ENCODE results near the gene AK8. TPM values are rescaled to one million over a fixed set of nuclear protein-coding genes. Genes with fewer than 3 reads are reported as not detected.

The AK8 gene
- total RNA-seq, 1 donor from 2014 or later: 2.0 TPM

GRCh38 chr9:132886334-132886725 is 8.2 kb upstream of the AK8 start:
- no peak overlapping the region for H3K4me3 ChIP-seq (ENCODE audit: low read depth, low read length)
- DNase-seq (ENCODE audit: low read depth): no peak
- no peaks in the 10 kb centered on the region for H3K27me3 ChIP-seq (ENCODE audit: control insufficient read depth, insufficient read depth, low read length)
- H3K36me3 ChIP-seq (ENCODE audit: control insufficient read depth, insufficient read depth, low read length): no peaks in the 10 kb centered on the region
- no peak for TF ChIP-seq CTCF (IDR thresholded peaks at IDR 0.05; ENCODE audit: insufficient read depth, low read length, poor library complexity, severe bottlenecking)

GRCh38 chr9:132885720-132886333 is 7.7 kb upstream of the AK8 start:
- H3K4me3 ChIP-seq (ENCODE audit: low read depth, low read length): no peak overlapping the region
- no peak for DNase-seq (ENCODE audit: low read depth)
- H3K27me3 ChIP-seq (ENCODE audit: control insufficient read depth, insufficient read depth, low read length): no peaks in the 10 kb centered on the region
- no peak for TF ChIP-seq CTCF (IDR thresholded peaks at IDR 0.05; ENCODE audit: insufficient read depth, low read length, poor library complexity, severe bottlenecking)
- no peaks in the 10 kb centered on the region for H3K36me3 ChIP-seq (ENCODE audit: control insufficient read depth, insufficient read depth, low read length)

- Histone ChIP-seq H3K36me3 (ENCODE audit: control insufficient read depth, insufficient read depth, low read length) (no peaks in the 10 kb centered on the region), H3K4me3 (ENCODE audit: low read depth, low read length) (no peak overlapping the region), H3K27me3 (ENCODE audit: control insufficient read depth, insufficient read depth, low read length) (no peaks in the 10 kb centered on the region)
- TF ChIP-seq CTCF (IDR thresholded peaks at IDR 0.05; ENCODE audit: insufficient read depth, low read length, poor library complexity, severe bottlenecking): no peak
- DNase-seq (ENCODE audit: low read depth): no peak
Measured at GRCh38 chr9:132883349-132884294, 5.5 kb upstream of the AK8 start.

- no peak for TF ChIP-seq CTCF (IDR thresholded peaks at IDR 0.05; ENCODE audit: insufficient read depth, low read length, poor library complexity, severe bottlenecking)
- Histone ChIP-seq H3K36me3 (ENCODE audit: control insufficient read depth, insufficient read depth, low read length) (no peaks in the 10 kb centered on the region), H3K4me3 (ENCODE audit: low read depth, low read length) (no peak overlapping the region), H3K27me3 (ENCODE audit: control insufficient read depth, insufficient read depth, low read length) (no peaks in the 10 kb centered on the region)
- DNase-seq (ENCODE audit: low read depth): no peak
Measured at GRCh38 chr9:132882616-132883015, 4.5 kb upstream of the AK8 start.

GRCh38 chr9:132881826-132882225 is 3.7 kb upstream of the AK8 start:
- no peak for TF ChIP-seq CTCF (IDR thresholded peaks at IDR 0.05; ENCODE audit: insufficient read depth, low read length, poor library complexity, severe bottlenecking)

More at GRCh38 chr9:132881826-132882225, 3.7 kb upstream of the AK8 start:
- peaks cover 3% of the 10 kb centered on the region for H3K27me3 ChIP-seq (ENCODE audit: control insufficient read depth, insufficient read depth, low read length)
- H3K4me3 ChIP-seq (ENCODE audit: low read depth, low read length): no peak overlapping the region
- DNase-seq (ENCODE audit: low read depth): no peak
- no peaks in the 10 kb centered on the region for H3K36me3 ChIP-seq (ENCODE audit: control insufficient read depth, insufficient read depth, low read length)

Data from kidney epithelial cell (primary cell).